CMK (cell line): Measurements from ENCODE around the gene RINT1.
"Not testable (repeated sequence)": the region's sequence is repeated elsewhere in the genome, so short reads cannot be mapped to it uniquely, and the experiment has no call there.

ENCODE experiments used
- DNase-seq: peaks from one replicate; pipeline ENCODE4 v3.0.0-alpha.2; 2010; ENCODE audit warnings: low read depth

The RINT1 gene

GRCh38 chr7:105532709-105533460, 884 bp downstream of the RINT1 start:
- DNase-seq = no peak

- peak; percentile 33 for DNase-seq
Measured at GRCh38 chr7:105538339-105538738, 6.3 kb downstream of the RINT1 start.

- no peak for DNase-seq
Measured at GRCh38 chr7:105559926-105560325, 27.9 kb downstream of the RINT1 start.

GRCh38 chr7:105565190-105565589, 33.2 kb downstream of the RINT1 start:
- DNase-seq = no peak

- DNase-seq = no peak
Measured at GRCh38 chr7:105567024-105567423, 35.0 kb downstream of the RINT1 start.

GRCh38 chr7:105567821-105568220, 35.8 kb downstream of the RINT1 start:
- DNase-seq = no peak

GRCh38 chr7:105571891-105572290, 39.9 kb downstream of the RINT1 start:
- DNase-seq = no peak

- no peak for DNase-seq
Measured at GRCh38 chr7:105577251-105577650, 45.2 kb downstream of the RINT1 start.

- no peak for DNase-seq
Measured at GRCh38 chr7:105578496-105578895, 46.5 kb downstream of the RINT1 start.

- DNase-seq = no peak
Measured at GRCh38 chr7:105580022-105580740, 48.2 kb downstream of the RINT1 start.

- no peak for DNase-seq
Measured at GRCh38 chr7:105581066-105581811, 49.2 kb downstream of the RINT1 start, which contains the start of gene EFCAB10. Gene EFCAB10, minus strand, starts transcription at chr7:105581493. Its CDS starts 30 bp downstream, at chr7:105581463.

GRCh38 chr7:105583061-105583460, 51.1 kb downstream of the RINT1 start:
- no peak for DNase-seq

- DNase-seq = no peak
Measured at GRCh38 chr7:105584165-105584564, 52.2 kb downstream of the RINT1 start.

GRCh38 chr7:105585850-105586500, 54.0 kb downstream of the RINT1 start:
- no peak for DNase-seq

GRCh38 chr7:105587909-105588635, 56.1 kb downstream of the RINT1 start:
- no peak for DNase-seq

- DNase-seq = peak; percentile 12
Measured at GRCh38 chr7:105589356-105590077, 57.5 kb downstream of the RINT1 start.

- DNase-seq = no peak
Measured at GRCh38 chr7:105590793-105591192, 58.8 kb downstream of the RINT1 start.

GRCh38 chr7:105591522-105591921, 59.5 kb downstream of the RINT1 start:
- no peak for DNase-seq

- DNase-seq = no peak
Measured at GRCh38 chr7:105594034-105594433, 62.0 kb downstream of the RINT1 start.

- DNase-seq = no peak
Measured at GRCh38 chr7:105596866-105597265, 64.9 kb downstream of the RINT1 start.

GRCh38 chr7:105599080-105599479, 67.1 kb downstream of the RINT1 start:
- DNase-seq = not testable (repeated sequence)
